ENCODE measurements around the gene TTC33. TPM values are rescaled to one million over a fixed set of nuclear protein-coding genes. Genes with fewer than 3 reads are reported as not detected.
"Not testable (repeated sequence)": the region's sequence is repeated elsewhere in the genome, so short reads cannot be mapped to it uniquely, and the experiment has no call there.

The TTC33 gene
- total RNA-seq, 4 donors from 2014 or later: 5.0 to 12.6 (median 7.0) TPM

- Histone ChIP-seq H3K4me3 (no peak overlapping the region), H3K27ac (no peak overlapping the region), H3K4me1 (peaks cover 0 to 22% (median 0%) of the 10 kb centered on the region in 3 donors), H3K36me3 (peaks cover 0 to 16% (median 0%) of the 10 kb centered on the region in 3 donors), H3K27me3 (no peaks in the 10 kb centered on the region), H3K9me3 (no peaks in the 10 kb centered on the region)
- WGBS, 2 donors: 75 to 76% methylated on average over 2 of the region's 2 CpGs
- no peak for DNase-seq
- no peak for TF ChIP-seq POLR2A (IDR thresholded peaks at IDR 0.05)
- intact Hi-C loops (cut with DNase I): no loop called here
Measured at GRCh38 chr5:40734986-40735385, 20.8 kb downstream of the TTC33 start.

- DNase-seq: no peak
- Histone ChIP-seq H3K9me3 (no peaks in the 10 kb centered on the region), H3K4me1 (peaks cover 0 to 22% (median 0%) of the 10 kb centered on the region in 3 donors), H3K36me3 (peaks cover 0 to 10% (median 0%) of the 10 kb centered on the region in 3 donors), H3K27me3 (no peaks in the 10 kb centered on the region), H3K4me3 (no peak overlapping the region), H3K27ac (no peak overlapping the region)
- intact Hi-C loops (cut with DNase I): no loop called here
- TF ChIP-seq CTCF (IDR thresholded peaks at IDR 0.05) (no peak), POLR2A (IDR thresholded peaks at IDR 0.05) (no peak)
- WGBS, 2 donors: 43 to 59% methylated on average over 3 of the region's 3 CpGs
Measured at GRCh38 chr5:40733879-40734563, 21.7 kb downstream of the TTC33 start.

- TF ChIP-seq CTCF (IDR thresholded peaks at IDR 0.05) (no peak), POLR2A (IDR thresholded peaks at IDR 0.05) (no peak)
- peaks cover 0 to 22% (median 0%) of the 10 kb centered on the region in 3 donors for H3K4me1 ChIP-seq
- no peaks in the 10 kb centered on the region for H3K9me3 ChIP-seq
- WGBS, 2 donors: 89 to 91% methylated on average over 2 of the region's 2 CpGs
- H3K27ac ChIP-seq: no peak overlapping the region
- no peak overlapping the region for H3K4me3 ChIP-seq
- intact Hi-C loops (cut with DNase I): no loop called here
- H3K27me3 ChIP-seq: no peaks in the 10 kb centered on the region
- H3K36me3 ChIP-seq: peaks cover 0 to 5% (median 0%) of the 10 kb centered on the region in 3 donors
- no peak for DNase-seq
Measured at GRCh38 chr5:40733434-40733833, 22.3 kb downstream of the TTC33 start.

GRCh38 chr5:40722497-40722911, 33.3 kb downstream of the TTC33 start:
- DNase-seq; intact Hi-C loops (cut with DNase I); H3K27me3 ChIP-seq; H3K27ac ChIP-seq; H3K9me3 ChIP-seq; H3K4me1 ChIP-seq; H3K4me3 ChIP-seq: not testable (repeated sequence)
- H3K36me3 ChIP-seq: peaks cover 0 to 64% (median 0%) of the 10 kb centered on the region in 3 donors
- no CpG with 5 or more reads among the region's 37 CpGs for WGBS, 2 donors

GRCh38 chr5:40720069-40720468, 35.7 kb downstream of the TTC33 start:
- no peak overlapping the region for H3K27ac ChIP-seq
- peaks cover 0 to 46% (median 0%) of the 10 kb centered on the region in 3 donors for H3K36me3 ChIP-seq
- intact Hi-C loops (cut with DNase I): no loop called here
- DNase-seq: no peak
- H3K27me3 ChIP-seq: no peaks in the 10 kb centered on the region
- H3K4me3 ChIP-seq: no peak overlapping the region
- H3K9me3 ChIP-seq: peaks cover 0 to 9% (median 0%) of the 10 kb centered on the region in 3 donors
- TF ChIP-seq POLR2A (IDR thresholded peaks at IDR 0.05) (no peak), CTCF (IDR thresholded peaks at IDR 0.05) (no peak)
- H3K4me1 ChIP-seq: no peaks in the 10 kb centered on the region

GRCh38 chr5:40717281-40717680, 38.5 kb downstream of the TTC33 start:
- Histone ChIP-seq H3K36me3 (peaks cover 0 to 25% (median 0%) of the 10 kb centered on the region in 3 donors), H3K27ac (no peak overlapping the region), H3K4me1 (no peaks in the 10 kb centered on the region), H3K9me3 (peaks cover 0 to 4% (median 0%) of the 10 kb centered on the region in 3 donors), H3K4me3 (no peak overlapping the region), H3K27me3 (no peaks in the 10 kb centered on the region)
- no peak for TF ChIP-seq CTCF (IDR thresholded peaks at IDR 0.05)
- TF ChIP-seq POLR2A (IDR thresholded peaks at IDR 0.05): no peak
- no peak for DNase-seq
- intact Hi-C loops (cut with DNase I): no loop called here
